HepG2 (cell line): ENCODE measurements around the gene SIRT6. TPM values are rescaled to one million over a fixed set of nuclear protein-coding genes. Genes with fewer than 3 reads are reported as not detected.

Experiments
- BRCA1 ChIP-seq: sonication (generic); formaldehyde crosslinking; IDR thresholded peaks from 2 replicates; pipeline ENCODE4 v1.4.0; 2020; ENCODE audit warnings: missing genetic modification reagents
- CENPT ChIP-seq: sonication (generic); formaldehyde crosslinking; IDR thresholded peaks from 2 replicates; pipeline ENCODE4 v1.8.0; 2022; ENCODE audit warnings: low read depth, mild to moderate bottlenecking, moderate library complexity, missing genetic modification reagents
- HNRNPLL ChIP-seq: fragments of 200-400 bp; formaldehyde crosslinking; IDR thresholded peaks from 2 replicates; pipeline ENCODE4 v1.6.1; 2017; ENCODE audit warnings: mild to moderate bottlenecking, low read depth, low read length; ENCODE audit not compliant: poor library complexity, severe bottlenecking
- MEF2D ChIP-seq: sonication (generic); formaldehyde crosslinking; IDR thresholded peaks from 2 replicates; pipeline ENCODE4 v1.5.1; 2020; ENCODE audit warnings: mild to moderate bottlenecking, missing genetic modification reagents
- SRSF4 ChIP-seq: fragments of 200-400 bp; formaldehyde crosslinking; IDR thresholded peaks from one replicate; pipeline ENCODE4 v1.6.1; 2018; ENCODE audit warnings: mild to moderate bottlenecking, low read depth, low read length, moderate library complexity; ENCODE audit not compliant: poor library complexity, severe bottlenecking
- UBTF ChIP-seq: sonication (generic); formaldehyde crosslinking; IDR thresholded peaks from 2 replicates; pipeline ENCODE4 v1.4.0; 2020; ENCODE audit warnings: mild to moderate bottlenecking, missing genetic modification reagents
- ZBTB21 ChIP-seq: sonication (generic); formaldehyde crosslinking; IDR thresholded peaks from 2 replicates; pipeline ENCODE4 v1.4.0; 2020; ENCODE audit warnings: missing genetic modification reagents
- ZBTB26 ChIP-seq: IDR thresholded peaks from 2 replicates; pipeline ENCODE4 v1.6.1; 2016; ENCODE audit warnings: missing compliant biosample characterization, missing genetic modification reagents, borderline replicate concordance
- ZKSCAN1 ChIP-seq: fragments of 150-350 bp; IDR thresholded peaks from 2 replicates; pipeline ENCODE4 v1.6.1; 2014; ENCODE audit warnings: low read length
- ZNF407 ChIP-seq: sonication (generic); formaldehyde crosslinking; IDR thresholded peaks from one replicate; pipeline ENCODE4 v1.5.1; 2020; ENCODE audit warnings: mild to moderate bottlenecking, missing genetic modification reagents; ENCODE audit errors: not compliant biosample characterization
- ZNF530 ChIP-seq: sonication (generic); formaldehyde crosslinking; IDR thresholded peaks from 2 replicates; pipeline ENCODE4 v1.5.0; 2020; ENCODE audit warnings: low read depth, mild to moderate bottlenecking, missing genetic modification reagents
- ZNF567 ChIP-seq: sonication (generic); formaldehyde crosslinking; IDR thresholded peaks from 2 replicates; pipeline ENCODE4 v1.8.1; 2023; ENCODE audit warnings: mild to moderate bottlenecking, missing genetic modification reagents, borderline replicate concordance
- ZSCAN22 ChIP-seq: sonication (generic); formaldehyde crosslinking; IDR thresholded peaks from 2 replicates; pipeline ENCODE4 v1.4.0; 2020; ENCODE audit warnings: mild to moderate bottlenecking, missing genetic modification reagents
- polyA plus RNA-seq, 8 experiments: library from polyadenylated mRNA; depleted of rRNA in 3 of 8; stranded (reverse) in 7 of 8; unstranded in 1 of 8; fragments of >200 nt; fragmentation: Illumina TruSeq in 4 of 8; extraction: Trizol in 4 of 8; gene quantifications; 2 replicates each; pipeline versions ENCODE4 v1.2.1 to v1.2.3, GENCODE V29; 2011 to 2016; ENCODE audit warnings: low read depth in 4 of 8, missing spikeins in 1 of 8, mixed read lengths in 1 of 8; ENCODE audit not compliant: insufficient read depth in 1 of 8
- total RNA-seq, 5 experiments: library from RNA; depleted of rRNA; stranded (reverse); fragments of >200 nt; fragmentation: Illumina TruSeq; extraction: Trizol; gene quantifications; 2 replicates each; pipeline ENCODE4 v1.2.3, GENCODE V29; 2016; ENCODE audit warnings: low read depth in 1 of 5
- TF ChIP-seq, protein P1 (sequence below): sonication (generic); formaldehyde crosslinking; IDR thresholded peaks from 2 replicates; pipeline ENCODE4 v1.4.0; 2020; ENCODE audit warnings: missing genetic modification reagents

The SIRT6 gene
- total and polyA plus RNA-seq, 2 of the 13 experiments (the other 11 are each of a cell fraction or from before 2014, with no cell fraction given) = 11.0 to 18.4 TPM

GRCh38 chr19:4199699-4200293 lies 17.4 kb upstream of the SIRT6 start (continued):
- TF ChIP-seq ZKSCAN1 = no peak
- no peak for TF ChIP-seq ZNF407 (CRISPR knock-in tag)
- no peak for TF ChIP-seq ZBTB21
- peak; percentile 29 for TF ChIP-seq HNRNPLL
- TF ChIP-seq MEF2D (CRISPR knock-in tag) = no peak
- TF ChIP-seq CENPT (CRISPR knock-in tag) = no peak
- no peak for TF ChIP-seq SRSF4
- TF ChIP-seq BRCA1 (CRISPR knock-in tag) = no peak
- TF ChIP-seq ZSCAN22 (CRISPR knock-in tag) = no peak
- no peak for TF ChIP-seq ZNF567 (CRISPR knock-in tag)
- no peak for TF ChIP-seq UBTF (CRISPR knock-in tag)
- TF ChIP-seq, protein P1, sequence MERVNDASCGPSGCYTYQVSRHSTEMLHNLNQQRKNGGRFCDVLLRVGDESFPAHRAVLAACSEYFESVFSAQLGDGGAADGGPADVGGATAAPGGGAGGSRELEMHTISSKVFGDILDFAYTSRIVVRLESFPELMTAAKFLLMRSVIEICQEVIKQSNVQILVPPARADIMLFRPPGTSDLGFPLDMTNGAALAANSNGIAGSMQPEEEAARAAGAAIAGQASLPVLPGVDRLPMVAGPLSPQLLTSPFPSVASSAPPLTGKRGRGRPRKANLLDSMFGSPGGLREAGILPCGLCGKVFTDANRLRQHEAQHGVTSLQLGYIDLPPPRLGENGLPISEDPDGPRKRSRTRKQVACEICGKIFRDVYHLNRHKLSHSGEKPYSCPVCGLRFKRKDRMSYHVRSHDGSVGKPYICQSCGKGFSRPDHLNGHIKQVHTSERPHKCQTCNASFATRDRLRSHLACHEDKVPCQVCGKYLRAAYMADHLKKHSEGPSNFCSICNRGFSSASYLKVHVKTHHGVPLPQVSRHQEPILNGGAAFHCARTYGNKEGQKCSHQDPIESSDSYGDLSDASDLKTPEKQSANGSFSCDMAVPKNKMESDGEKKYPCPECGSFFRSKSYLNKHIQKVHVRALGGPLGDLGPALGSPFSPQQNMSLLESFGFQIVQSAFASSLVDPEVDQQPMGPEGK (CRISPR knock-in tag) = no peak
- no peak for TF ChIP-seq ZBTB26 (CRISPR knock-in tag)
- no peak for TF ChIP-seq ZNF530 (CRISPR knock-in tag)
